Measurements from ENCODE around the gene RARA.

DNA sequence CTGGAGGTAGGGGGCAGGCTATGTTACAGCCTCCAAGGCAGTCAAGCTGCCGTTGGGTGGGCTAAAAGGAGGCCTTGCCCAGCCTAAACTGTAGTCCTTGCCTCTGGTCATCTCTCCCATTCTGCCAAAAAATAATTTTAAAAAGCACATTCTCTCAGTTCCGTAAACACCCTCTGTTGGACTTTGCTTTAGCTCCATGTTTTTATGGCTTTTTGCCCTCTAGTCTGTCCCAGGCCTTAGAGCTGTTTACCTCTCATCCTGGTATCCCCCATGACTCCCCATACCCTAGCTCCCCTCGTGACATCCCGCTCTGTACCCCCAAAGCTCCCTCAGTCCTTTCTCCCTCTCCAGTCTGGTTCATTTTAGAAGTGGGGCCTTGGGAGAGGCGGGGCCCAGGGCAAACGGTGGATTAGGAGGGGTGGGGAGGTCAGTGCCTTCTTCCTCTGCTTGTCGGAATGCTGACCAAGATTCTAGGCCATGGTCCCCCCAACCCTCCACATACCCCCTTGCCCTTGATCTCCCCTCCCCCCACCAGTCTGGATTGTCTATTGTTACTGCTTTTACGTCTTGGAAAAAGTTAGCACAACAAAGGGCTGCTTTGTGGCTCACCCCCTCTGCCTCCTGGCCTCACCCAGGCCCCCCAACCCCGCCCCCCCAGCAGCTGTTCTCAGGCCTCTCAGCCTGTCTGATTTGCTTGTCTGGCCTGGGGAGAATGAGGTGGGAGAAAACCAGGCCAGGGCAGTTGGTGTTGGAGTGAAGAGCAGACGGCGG lies 37.2 kb downstream of the RARA start:
- TF ChIP-seq SNAI2 (CRISPR knock-in tag; IDR thresholded peaks at IDR 0.05) (no peak), ZFP30 (CRISPR knock-in tag; IDR thresholded peaks at IDR 0.05) (no peak), OSR1 (CRISPR knock-in tag; IDR thresholded peaks at IDR 0.05) (no peak), ZFP3 (CRISPR knock-in tag; IDR thresholded peaks at IDR 0.05) (no peak)
- TF ChIP-seq, protein P1, sequence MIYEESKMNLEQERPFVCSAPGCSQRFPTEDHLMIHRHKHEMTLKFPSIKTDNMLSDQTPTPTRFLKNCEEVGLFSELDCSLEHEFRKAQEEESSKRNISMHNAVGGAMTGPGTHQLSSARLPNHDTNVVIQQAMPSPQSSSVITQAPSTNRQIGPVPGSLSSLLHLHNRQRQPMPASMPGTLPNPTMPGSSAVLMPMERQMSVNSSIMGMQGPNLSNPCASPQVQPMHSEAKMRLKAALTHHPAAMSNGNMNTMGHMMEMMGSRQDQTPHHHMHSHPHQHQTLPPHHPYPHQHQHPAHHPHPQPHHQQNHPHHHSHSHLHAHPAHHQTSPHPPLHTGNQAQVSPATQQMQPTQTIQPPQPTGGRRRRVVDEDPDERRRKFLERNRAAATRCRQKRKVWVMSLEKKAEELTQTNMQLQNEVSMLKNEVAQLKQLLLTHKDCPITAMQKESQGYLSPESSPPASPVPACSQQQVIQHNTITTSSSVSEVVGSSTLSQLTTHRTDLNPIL (CRISPR knock-in tag; IDR thresholded peaks at IDR 0.05; ENCODE audit: low read depth) = no peak
- TF ChIP-seq, protein P2, sequence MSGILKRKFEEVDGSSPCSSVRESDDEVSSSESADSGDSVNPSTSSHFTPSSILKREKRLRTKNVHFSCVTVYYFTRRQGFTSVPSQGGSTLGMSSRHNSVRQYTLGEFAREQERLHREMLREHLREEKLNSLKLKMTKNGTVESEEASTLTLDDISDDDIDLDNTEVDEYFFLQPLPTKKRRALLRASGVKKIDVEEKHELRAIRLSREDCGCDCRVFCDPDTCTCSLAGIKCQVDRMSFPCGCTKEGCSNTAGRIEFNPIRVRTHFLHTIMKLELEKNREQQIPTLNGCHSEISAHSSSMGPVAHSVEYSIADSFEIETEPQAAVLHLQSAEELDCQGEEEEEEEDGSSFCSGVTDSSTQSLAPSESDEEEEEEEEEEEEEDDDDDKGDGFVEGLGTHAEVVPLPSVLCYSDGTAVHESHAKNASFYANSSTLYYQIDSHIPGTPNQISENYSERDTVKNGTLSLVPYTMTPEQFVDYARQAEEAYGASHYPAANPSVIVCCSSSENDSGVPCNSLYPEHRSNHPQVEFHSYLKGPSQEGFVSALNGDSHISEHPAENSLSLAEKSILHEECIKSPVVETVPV (CRISPR knock-in tag; IDR thresholded peaks at IDR 0.05) = no peak
- TF ChIP-seq, protein P3, sequence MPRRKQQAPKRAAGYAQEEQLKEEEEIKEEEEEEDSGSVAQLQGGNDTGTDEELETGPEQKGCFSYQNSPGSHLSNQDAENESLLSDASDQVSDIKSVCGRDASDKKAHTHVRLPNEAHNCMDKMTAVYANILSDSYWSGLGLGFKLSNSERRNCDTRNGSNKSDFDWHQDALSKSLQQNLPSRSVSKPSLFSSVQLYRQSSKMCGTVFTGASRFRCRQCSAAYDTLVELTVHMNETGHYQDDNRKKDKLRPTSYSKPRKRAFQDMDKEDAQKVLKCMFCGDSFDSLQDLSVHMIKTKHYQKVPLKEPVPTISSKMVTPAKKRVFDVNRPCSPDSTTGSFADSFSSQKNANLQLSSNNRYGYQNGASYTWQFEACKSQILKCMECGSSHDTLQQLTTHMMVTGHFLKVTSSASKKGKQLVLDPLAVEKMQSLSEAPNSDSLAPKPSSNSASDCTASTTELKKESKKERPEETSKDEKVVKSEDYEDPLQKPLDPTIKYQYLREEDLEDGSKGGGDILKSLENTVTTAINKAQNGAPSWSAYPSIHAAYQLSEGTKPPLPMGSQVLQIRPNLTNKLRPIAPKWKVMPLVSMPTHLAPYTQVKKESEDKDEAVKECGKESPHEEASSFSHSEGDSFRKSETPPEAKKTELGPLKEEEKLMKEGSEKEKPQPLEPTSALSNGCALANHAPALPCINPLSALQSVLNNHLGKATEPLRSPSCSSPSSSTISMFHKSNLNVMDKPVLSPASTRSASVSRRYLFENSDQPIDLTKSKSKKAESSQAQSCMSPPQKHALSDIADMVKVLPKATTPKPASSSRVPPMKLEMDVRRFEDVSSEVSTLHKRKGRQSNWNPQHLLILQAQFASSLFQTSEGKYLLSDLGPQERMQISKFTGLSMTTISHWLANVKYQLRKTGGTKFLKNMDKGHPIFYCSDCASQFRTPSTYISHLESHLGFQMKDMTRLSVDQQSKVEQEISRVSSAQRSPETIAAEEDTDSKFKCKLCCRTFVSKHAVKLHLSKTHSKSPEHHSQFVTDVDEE (CRISPR knock-in tag; IDR thresholded peaks at IDR 0.05) = no peak
- TF ChIP-seq, protein P4, sequence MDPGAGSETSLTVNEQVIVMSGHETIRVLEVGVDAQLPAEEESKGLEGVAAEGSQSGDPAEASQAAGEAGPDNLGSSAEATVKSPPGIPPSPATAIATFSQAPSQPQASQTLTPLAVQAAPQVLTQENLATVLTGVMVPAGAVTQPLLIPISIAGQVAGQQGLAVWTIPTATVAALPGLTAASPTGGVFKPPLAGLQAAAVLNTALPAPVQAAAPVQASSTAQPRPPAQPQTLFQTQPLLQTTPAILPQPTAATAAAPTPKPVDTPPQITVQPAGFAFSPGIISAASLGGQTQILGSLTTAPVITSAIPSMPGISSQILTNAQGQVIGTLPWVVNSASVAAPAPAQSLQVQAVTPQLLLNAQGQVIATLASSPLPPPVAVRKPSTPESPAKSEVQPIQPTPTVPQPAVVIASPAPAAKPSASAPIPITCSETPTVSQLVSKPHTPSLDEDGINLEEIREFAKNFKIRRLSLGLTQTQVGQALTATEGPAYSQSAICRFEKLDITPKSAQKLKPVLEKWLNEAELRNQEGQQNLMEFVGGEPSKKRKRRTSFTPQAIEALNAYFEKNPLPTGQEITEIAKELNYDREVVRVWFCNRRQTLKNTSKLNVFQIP (CRISPR knock-in tag; IDR thresholded peaks at IDR 0.05; ENCODE audit: borderline replicate concordance, low read depth) = no peak
